Fibroblast of upper back skin (primary cell): Measurements from ENCODE around the gene SULF2.

ENCODE experiments used
- DNase-seq: peaks from one replicate; pipeline ENCODE4 v3.0.0-alpha.2; 2013

The SULF2 gene

DNA sequence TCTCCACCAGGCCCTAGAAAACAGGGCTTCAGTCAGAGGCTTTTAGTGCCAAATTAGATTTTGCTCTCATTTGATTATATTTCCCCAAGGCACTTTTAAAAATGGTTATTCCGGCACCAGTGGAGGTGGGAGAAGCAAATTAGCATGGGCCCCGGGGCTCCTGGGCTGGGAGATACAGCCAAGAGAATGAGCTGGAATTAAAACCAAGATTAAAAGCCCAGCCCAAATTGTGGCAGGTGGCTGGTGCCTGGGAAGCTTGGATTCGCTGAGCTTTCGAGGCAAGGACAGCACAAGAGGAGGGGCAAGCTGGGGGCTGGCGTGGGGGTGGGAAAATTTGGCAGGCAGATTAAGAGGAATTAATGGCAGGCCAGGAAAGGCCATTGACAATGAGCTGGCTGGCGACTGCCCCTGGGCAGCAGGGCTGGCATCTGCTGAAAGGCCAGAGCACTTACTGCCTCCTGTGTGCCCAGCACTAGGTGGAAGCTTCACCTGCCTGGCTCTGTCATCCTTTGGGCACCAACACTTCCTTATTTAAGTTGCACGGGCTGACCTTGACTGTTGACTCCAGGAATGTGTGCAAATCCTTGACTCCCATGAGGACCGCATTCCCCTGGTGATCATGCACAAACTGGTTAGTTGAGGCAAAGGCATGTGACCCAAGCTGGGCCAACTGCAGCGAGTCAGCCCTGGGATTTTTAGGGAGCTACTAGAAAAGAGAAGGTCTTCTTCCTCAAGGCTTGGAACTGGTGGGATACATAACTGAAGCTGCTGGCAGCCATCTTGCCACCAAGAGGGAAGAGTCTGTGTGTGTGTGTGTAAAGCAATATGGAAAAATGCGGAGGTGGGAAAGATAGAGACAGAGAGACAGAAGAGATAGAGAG is 76.1 kb downstream of the SULF2 start:
- DNase-seq: no peak

DNA sequence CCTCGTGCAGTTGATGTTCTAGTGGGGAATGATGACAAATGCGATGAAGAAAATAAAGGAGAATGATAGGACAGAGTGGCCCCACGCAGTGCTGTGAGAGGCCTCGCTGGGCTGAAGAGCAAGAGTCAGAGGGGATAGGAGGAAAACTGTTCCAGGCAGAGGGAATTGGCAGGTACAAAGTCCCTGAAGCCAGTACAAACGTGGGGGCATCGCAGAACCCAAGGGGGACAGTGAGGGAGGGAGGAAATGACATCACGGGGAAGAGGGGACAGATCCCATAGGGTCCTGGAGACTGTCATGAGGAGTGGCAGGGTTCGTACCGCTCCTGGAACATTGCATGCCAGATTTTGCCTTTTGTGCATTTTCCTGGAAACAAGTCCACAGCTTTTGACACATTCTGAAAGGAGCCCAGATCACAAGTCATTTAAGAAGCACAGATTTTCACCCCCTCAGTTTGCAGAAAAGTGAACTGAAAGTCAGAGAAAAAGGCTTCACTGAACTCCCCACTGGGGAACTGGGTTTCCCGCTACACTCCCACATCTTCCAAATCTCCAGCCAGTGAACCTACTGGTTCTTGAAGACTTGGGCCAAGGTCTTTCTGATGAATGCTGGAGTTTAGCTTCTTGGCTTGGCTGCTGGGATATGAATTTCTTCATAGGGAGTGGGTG is 77.0 kb downstream of the SULF2 start:
- no peak for DNase-seq

DNA sequence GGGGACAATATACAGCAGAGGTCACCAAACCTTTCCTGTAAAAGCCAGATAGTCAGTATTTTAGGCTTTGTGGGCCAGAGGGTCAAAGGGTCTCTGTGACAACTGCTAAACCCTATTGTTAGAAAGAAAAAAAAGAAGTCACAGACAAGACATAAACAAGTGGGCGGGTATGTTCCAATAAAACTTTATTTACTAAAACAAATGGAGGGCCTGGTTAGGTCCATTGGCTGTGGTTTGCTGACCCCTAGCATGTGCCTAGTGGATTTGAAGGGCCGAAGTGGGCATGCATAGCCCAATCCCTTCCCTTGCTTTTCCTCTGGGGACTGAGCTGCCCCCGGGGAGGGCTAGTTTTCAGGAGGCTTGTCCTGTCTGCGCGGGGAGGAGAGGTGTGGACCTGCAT is 78.9 kb downstream of the SULF2 start:
- DNase-seq: no peak

DNA sequence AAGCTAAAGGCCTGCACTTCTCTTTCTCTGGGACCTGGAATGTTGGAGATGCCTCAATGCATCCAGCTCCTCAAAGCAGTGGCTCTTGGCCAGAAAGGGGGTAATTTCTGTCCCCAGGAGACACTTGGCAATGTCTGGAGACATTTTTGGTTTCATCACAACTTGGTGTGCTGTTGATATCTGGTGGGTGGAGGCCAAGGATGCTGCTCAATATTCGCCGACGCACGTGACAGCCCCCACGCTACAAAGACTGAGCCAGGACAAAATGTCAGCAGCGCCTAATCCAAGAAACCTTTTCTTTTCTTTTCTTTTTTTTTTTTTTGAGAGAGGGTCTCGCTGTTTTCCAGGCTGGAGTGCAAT is 79.8 kb downstream of the SULF2 start:
- no peak for DNase-seq

DNA sequence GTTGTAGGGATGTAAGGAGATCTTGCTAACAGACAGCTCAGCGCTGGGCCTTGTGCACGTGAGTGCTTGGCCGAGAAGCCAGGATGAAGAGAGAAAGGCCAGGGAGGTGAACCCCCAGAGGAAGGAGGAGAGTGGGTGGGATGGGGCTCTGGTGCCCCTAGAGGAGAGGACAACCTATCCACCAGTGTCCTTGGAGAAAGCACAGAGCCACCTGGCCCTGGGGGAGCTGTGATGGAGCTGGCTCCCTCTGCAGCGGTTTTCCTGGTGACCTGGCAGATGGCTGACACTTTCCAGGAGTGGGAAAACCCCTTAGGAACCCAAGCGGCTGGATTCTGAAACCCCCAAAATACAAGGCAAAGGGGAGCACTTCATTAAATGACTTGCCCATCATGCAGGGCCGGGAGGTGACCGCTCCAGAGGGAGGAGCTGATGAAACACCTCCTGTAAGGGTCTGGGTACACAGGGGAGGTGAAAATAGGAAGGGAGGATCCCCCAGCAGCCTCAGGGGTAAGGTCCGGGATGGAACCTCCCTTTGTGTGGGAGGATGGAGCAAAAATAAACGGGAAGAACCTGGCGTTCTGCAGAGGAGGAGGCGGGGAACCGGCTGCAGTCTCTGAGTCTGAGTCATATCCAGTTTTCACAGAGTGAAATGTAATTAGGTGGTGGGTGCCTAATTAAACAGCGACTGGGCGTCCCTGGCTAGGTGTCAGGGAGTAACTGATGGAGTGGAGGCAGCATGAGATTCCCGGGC is 80.4 kb downstream of the SULF2 start:
- DNase-seq: no peak

DNA sequence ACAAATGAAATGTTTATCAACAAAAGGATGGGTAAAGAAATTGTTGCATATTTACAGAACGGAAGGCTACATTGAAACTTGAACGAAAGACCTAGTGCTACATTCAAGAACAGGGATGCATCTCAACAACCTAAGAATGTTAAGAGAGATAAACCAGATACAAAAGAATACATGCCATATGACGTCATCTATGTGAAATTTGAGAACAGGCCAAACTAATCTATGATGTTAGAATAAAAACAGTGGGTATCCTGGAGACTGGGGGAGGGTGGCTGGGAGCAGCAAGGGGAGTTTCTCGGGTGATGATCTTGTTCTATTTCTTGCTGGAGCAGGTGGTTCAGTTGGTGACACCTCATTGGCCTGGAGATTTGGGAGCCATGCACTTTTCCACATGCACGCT is 81.5 kb downstream of the SULF2 start:
- no peak for DNase-seq

DNA sequence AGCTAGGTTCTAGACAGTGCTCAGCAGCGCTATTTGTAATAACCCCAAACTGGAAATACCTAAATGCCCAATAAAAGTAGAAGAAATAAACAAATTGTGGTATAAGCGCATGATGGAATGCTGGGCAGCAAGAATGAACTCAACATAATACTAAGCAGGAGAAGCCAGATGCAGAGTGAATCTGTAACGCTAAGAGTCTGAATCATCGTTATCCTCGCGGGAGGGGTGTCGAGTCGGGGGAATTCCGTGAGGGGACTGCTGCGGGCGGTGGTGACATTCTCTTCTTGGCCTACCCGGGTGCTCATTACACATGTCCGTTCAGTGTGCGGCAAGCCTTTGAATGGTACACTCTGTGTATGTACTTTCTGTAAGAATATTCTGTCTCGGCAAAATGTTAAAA is 83.7 kb downstream of the SULF2 start:
- DNase-seq: no peak

DNA sequence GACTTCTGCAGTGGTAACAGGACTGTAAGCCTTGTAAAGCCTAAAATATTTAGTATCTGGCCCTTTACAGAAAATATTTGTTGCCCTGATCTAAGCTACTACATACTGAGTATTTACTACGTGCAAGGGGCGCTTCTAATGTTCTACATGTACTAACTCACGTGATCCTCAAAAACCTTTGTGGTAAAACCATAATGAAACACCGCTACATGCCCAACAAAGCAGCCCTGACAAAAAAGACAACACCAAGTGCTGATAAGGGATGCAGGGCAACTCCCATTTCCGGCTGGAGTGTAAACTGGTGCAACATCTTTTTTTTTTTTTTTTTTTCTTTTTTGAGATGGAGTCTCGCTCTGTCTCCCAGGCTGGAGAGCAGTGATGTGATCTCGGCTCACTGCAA is 85.0 kb downstream of the SULF2 start:
- DNase-seq: no peak

DNA sequence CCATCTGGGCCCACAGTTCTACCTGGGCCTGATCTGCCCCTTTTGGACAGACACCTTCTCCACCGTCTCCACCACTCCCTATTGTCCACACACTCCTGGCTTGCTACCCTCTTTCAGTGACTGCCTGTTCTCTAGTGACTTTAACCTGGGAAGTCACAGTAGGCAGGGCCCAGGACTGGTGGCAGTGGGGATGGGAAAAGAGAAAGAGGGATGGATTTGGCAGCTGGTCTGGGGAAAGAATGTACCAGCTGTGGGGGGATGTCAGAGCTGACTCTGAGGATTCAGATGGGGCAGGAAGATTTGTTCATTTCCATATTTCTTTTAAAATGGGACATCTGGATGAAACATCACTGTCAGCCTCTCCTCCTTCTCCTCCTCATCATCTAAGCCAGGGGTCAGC is 85.5 kb downstream of the SULF2 start:
- DNase-seq: no peak

DNA sequence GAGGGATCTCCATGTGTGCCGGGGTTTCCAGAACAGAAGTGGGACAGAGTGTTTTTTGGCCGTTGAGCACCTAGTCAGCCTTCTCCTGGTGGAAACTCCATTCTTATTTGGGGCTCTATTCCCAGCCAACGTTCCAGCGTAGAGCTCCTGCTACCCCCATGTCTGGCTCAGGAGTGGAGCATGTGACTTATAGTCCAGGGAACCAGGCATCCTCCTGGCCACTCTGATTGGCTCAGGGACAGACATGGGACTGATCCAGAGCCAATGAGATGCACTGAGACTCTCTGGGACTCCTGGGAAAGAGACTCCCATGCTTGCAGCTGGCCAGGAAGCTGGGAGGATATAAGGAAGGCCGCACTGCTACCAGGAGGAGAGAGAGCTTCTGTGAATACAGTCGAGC is 87.1 kb downstream of the SULF2 start:
- DNase-seq: no peak

DNA sequence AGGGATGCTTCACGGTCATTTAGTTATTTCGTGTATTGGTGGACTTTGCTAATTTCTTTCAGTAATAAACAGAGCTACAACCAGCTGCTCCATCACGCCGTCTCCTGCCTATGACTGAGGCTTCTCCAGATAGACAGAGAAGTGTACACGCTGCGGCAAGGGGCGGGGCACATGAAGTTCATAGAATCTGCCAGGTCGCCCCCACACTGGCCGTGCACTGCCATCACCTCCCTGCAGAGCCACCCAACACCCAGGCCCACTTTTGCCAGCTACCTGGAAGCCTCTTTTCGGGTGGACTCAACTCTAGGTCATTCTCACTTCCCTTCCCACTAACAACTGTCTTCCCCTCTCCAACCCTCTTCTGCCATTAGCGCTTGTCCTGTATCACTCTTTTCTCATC is 88.4 kb downstream of the SULF2 start:
- DNase-seq: no peak

DNA sequence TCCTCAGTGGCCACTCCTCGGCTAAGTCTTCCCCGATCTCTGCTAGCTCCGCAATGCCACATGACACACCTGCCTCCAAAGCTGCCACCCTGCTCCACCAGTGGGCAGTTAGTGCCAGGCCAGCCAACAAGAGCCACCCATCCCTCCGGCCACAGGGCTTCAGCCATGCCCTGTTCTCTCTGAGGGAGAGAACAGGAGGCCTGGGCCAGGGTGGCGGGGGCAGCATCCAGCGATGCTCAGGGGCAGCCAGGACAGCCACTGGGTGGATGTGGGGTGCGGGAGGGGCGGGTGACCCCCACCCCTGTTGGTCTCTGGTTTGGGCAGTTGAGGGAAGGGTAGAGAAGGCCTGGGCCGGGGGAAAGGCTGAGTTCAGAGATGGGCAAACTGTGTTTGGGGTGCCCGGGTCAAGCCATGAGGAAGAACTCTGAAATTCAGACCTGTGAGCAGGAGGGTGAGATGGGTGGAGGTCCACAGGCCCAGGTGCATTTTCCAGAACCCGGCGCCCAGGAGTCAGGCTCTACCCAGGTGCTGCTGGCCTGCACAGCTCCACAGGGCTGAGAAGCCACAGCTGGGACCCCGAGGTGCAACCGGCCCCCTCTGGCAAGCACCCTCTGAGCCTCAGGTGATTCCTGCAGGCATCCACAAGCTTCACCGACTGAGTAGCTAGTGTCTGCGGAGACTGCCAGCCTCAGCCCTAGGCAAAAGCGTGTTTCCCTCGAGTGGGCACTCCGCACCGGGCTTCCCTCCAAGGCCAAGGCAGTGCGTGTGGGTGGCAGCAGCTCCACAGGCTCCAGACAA is 91.1 kb downstream of the SULF2 start:
- DNase-seq: no peak

DNA sequence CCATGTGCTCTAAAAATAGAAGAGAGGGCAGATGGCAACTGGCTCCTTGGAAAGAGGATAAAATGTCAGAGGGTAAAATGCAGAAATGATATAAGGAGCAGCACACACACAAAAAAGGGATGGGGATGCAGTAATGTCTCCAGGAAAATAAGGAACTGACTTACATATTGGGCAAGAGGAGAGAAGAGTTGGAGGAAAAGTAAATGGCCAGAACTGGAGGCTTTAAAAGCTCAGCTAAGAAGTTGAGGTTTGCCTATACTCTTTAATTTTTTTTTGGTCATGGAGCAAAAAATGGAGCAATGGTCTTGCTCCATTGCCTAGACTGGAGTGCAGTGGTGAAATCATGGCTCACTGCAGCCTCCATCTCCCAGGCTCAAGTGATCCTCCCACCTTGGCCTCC is 93.7 kb downstream of the SULF2 start:
- DNase-seq: no peak

DNA sequence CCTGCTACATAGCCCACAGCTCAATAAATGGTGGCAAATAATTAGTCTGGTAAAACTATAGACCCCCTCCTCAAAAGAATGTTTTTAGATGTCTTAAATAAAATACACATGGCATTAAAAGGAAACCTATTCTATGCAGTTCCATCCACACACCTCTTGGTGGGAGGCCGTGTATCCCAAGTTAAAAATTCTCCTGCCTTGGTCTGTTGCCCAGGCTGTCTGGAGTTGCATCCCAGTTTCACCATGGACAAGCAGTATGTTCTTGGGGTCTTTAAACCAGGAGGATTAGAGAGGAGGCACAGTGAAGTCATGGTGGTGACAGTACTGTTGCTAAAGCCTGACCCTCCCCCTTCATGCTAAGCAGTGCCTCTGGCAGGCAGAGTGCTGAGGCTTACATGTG is 95.5 kb downstream of the SULF2 start:
- no peak for DNase-seq

DNA sequence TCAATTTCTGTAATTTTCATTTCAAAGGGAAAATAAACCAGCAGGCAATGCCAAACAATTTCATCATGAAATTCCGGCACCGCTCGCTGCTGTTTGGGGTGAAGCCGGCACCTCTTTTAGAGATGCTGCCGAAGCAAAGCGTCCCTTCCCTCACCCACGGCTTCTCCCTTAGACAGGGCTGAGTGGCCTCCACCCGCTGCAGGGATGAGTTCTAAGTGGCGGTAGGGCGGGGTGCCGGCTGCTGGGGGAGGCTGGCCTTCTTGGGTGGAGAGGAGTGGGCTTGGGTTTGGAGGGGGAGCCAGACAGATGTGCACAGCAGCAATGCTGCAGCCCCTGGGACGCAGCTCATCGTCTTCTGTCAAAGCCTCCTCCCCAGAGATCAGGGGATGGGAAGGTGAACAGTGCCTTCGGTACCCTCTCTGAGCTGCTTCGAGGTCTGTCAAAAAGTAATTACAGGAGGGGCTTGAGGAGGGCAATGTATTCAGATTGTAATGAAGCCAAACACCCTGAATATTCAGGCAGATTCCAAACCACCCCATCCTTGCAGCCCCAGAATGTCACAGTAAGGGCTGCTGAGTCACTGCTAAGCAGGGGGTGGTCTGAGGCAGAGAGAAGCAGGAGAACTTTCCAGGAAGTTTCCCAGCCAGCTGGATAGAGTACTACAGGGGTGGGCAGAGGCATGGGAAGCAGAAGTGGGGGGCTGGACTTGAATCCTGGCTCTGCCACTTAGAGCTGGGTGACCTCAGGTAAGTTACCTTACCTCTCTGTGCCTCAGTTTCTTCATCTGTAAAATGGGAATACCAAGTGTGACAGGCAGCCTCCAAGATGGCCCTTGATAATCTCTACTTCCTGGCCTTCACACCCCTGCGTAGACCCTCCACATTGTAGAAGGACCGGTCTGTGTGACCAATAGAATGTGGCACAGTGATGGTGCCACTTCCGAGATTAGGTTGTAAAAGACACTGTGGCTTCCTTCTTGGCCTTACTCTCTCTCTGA is 96.6 kb downstream of the SULF2 start:
- DNase-seq: peak; percentile 64

DNA sequence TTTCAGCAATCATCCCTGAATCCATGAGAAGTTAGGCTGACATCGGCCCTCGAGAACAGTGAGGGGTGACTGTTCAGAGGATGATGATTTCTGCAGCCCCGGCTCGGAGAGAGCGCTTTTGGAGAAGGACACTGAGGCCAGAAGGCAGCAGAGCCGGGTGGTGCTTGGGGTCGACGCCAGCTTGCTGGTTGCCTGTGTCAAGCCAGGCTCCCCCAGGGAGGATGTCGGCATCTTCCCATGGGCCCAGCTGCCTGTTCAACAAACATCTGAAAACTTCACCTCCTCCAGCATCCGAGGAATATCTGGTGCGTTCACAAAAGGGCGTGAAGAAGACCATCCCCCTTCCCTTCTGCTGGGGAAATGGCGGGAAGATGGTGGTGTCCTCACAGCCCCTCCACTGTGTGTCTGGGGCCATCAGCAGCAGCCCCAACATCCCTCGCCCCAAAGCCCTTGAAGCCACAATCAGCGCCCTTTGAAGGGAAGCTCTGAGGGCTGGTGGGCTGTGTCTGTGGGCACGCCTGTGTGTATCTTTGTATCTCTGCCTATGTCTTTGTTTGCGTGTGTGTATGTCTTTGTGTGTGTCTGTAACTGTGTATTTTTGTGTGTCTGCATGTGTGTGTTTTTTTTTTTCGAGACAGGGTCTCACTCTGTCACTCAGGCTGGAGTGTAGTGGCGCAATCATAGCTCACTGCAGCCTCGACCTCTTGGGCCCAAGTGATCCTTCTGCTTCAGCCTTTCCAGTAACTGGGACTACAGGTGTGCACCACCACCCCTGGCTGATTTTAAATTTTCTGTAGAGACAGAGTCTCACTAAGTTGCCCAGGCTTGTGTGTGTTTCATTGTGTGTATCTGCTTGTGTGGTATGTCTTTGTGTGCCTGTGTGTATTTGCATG is 97.9 kb downstream of the SULF2 start:
- DNase-seq: no peak

DNA sequence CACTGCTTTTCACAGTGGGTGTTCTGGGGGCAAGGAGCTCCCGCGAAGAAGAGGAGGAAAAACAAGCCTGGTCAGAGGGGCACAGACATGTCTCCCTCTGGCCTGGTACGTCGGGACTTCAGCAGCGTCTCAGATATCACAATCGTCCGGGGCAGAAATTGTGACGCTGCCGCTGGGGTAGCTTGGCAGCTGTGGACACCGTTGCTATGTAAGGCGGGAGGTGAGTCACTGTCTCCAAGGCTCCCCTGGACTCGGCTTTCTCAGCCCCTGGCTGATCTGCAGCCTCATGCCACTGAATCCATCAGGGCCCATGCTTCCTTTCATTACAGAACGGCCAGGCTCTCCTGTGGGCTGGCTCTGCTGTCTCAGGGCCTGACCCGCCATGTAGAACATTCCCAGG is 98.7 kb downstream of the SULF2 start:
- DNase-seq: peak; percentile 65

DNA sequence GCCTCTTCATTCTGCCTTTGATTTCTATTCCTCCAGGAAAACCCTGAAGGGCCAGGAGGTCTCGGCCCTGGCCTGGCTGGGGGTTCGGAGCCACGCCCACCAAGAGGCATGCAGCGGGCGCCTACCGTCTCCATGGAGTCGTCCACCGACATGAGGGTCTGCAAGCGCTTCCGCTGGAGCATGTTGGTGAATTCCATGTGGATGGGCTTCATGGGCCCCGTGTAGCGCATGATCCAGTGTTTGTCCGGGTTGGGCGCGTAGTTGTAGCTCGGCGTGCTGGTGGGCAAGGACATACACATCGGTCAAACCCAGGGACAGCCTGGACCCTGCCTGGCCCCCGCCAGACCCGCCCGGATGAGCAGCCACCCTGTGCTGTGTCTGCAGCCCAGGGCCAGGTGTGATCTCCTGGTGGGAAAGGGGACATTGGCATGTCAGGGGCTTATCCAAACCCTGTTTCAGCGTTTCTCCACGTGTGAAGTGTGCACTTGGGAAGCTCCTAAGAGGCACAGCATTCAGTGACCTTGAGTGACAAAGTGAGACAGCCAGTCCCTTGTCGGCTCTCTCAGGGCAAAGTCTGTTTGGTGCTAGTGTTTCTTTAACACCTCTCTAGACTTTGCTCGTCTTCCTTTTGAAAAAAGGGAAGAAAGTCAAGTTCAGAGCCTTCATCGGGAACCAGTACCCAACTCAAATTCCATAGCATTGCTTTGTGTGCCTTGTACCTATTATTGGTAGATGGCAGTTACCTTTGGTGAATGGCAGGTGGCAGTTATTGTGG is 100.8 kb downstream of the SULF2 start:
- DNase-seq: no peak

DNA sequence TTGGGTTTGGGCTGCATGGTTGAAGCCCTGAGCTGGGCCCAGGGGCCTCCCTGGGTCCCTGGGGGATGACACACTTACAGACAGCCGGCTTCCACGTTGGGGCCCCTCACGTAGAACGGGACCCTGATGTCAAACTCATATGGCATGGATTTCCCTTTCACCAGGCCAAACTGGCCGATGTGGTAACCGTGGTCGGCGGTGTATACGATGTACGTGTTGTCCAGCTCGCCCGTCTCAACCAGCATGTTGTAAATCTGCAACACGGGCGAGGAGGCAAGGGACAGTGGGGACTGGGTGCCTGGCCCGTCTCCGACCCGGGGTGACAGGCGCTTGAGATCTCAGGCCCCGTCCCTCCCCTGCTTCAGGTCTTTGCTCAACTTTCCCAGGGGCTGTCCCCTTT is 102.4 kb downstream of the SULF2 start:
- DNase-seq: no peak
